A549 (cell line): ENCODE results near the gene PADI2. TPM values are rescaled to one million over a fixed set of nuclear protein-coding genes. Genes with fewer than 3 reads are reported as not detected.

Experiments
- ATAC-seq, 2 experiments: fragments of 200-7000 bp in 1 of 2; fragments of >200 bp in 1 of 2; cut with Nextera tagmentation in 1 of 2; cut with Tn5 transposase in 1 of 2; 3 replicates each; pipeline versions ENCODE4 v1.8.0 to v1.9.1; 2018 to 2020; ENCODE audit warnings: mild to moderate bottlenecking in 1 of 2, moderate library complexity in 1 of 2
- CTCF ChIA-PET: fragments of 300-600 bp; sonication (Branson Sonifier 250); formaldehyde crosslinking; extraction: SDS; loops from one replicate; lab custom pipeline; 2021; ENCODE audit warnings: antibody characterized with exemption, inconsistent platforms; lab: Yijun Ruan, JAX
- POLR2A ChIA-PET: fragments of 350-600 bp; formaldehyde crosslinking; extraction: SDS; loops from one replicate; lab custom pipeline; 2021; ENCODE audit warnings: antibody characterized with exemption, inconsistent platforms; lab: Yijun Ruan, JAX
- DNase-seq, 2 experiments: peaks; one replicate each; pipeline versions ENCODE4 v3.0.0 to v3.0.0-alpha.2; 2011 to 2016; ENCODE audit warnings: low read depth in 1 of 2, low spot score in 1 of 2
- FAIRE-seq: peaks from 2 replicates; lab custom pipeline; 2011; peaks lifted over from hg19 to GRCh38; lab: Jason Lieb, UNC
- H3K27ac ChIP-seq, 2 experiments: fragments of >200 bp; sonication (Bioruptor Twin); formaldehyde crosslinking; 3 replicates each; pipeline ENCODE4 v1.5.1; 2016 to 2017
- H3K4me1 ChIP-seq: fragments of >200 bp; sonication (Bioruptor Twin); formaldehyde crosslinking; 3 replicates; pipeline ENCODE4 v1.6.1; 2016
- H3K4me2 ChIP-seq: fragments of >200 bp; sonication (Bioruptor Twin); formaldehyde crosslinking; 3 replicates; pipeline ENCODE4 v1.6.1; 2016
- H3K4me3 ChIP-seq: fragments of >200 bp; sonication (Bioruptor Twin); formaldehyde crosslinking; 3 replicates; pipeline ENCODE4 v1.5.1; 2016
- H3K9me3 ChIP-seq: fragments of >200 bp; sonication (Bioruptor Twin); formaldehyde crosslinking; 3 replicates; pipeline ENCODE4 v1.6.1; 2016
- CBX2 ChIP-seq: fragments of 200-600 bp; sonication (generic); IDR thresholded peaks from 2 replicates; pipeline ENCODE4 v1.6.1; 2016; ENCODE audit warnings: low read depth, mild to moderate bottlenecking, borderline replicate concordance
- CHD2 ChIP-seq: fragments of 150-350 bp; IDR thresholded peaks from 2 replicates; pipeline ENCODE4 v1.6.1; 2014; ENCODE audit warnings: low read length; ENCODE audit not compliant: partially characterized antibody
- GATA3 ChIP-seq: IDR thresholded peaks from 2 replicates; pipeline ENCODE4 v1.6.1; 2012; ENCODE audit warnings: borderline replicate concordance
- HDAC2 ChIP-seq: fragments of 200-600 bp; sonication (generic); IDR thresholded peaks from 2 replicates; pipeline ENCODE4 v1.6.1; 2016
- HEYL ChIP-seq: fragments of 250-450 bp; sonication (Bioruptor Pico); IDR thresholded peaks from 2 replicates; pipeline ENCODE4 v1.8.0; 2021; ENCODE audit warnings: mild to moderate bottlenecking, moderate library complexity
- HMGXB4 ChIP-seq: fragments of 250-450 bp; sonication (Bioruptor Pico); IDR thresholded peaks from 2 replicates; pipeline ENCODE4 v1.5.0; 2021; ENCODE audit warnings: mild to moderate bottlenecking, moderate library complexity, borderline replicate concordance
- HOXB13 ChIP-seq: fragments of 250-450 bp; sonication (Bioruptor Pico); IDR thresholded peaks from 2 replicates; pipeline ENCODE4 v1.5.0; 2020; ENCODE audit warnings: low read depth, mild to moderate bottlenecking, moderate library complexity
- HOXB5 ChIP-seq: fragments of 250-450 bp; sonication (Bioruptor Pico); IDR thresholded peaks from 2 replicates; pipeline ENCODE4 v1.5.0; 2020; ENCODE audit warnings: mild to moderate bottlenecking, moderate library complexity
- MAZ ChIP-seq: fragments of 150-350 bp; IDR thresholded peaks from 2 replicates; pipeline ENCODE4 v1.6.1; 2014; ENCODE audit warnings: antibody characterized with exemption, low read depth, low read length, borderline replicate concordance
- NPAS2 ChIP-seq: fragments of 250-450 bp; sonication (Bioruptor Pico); IDR thresholded peaks from 2 replicates; pipeline ENCODE4 v1.8.0; 2022; ENCODE audit warnings: mild to moderate bottlenecking, moderate library complexity, borderline replicate concordance
- PBX3 ChIP-seq: IDR thresholded peaks from 2 replicates; pipeline ENCODE4 v1.6.1; 2012
- PHF8 ChIP-seq: fragments of 200-600 bp; sonication (generic); IDR thresholded peaks from 2 replicates; pipeline ENCODE4 v1.6.1; 2016; ENCODE audit warnings: low read depth, mild to moderate bottlenecking, antibody characterized with exemption, moderate library complexity, borderline replicate concordance
- RAD21 ChIP-seq, 2 experiments: fragments of >200 bp in 1 of 2; sonication (Bioruptor Twin) in 1 of 2; formaldehyde crosslinking in 1 of 2; IDR thresholded peaks in 1 of 2; conservative IDR thresholded peaks in 1 of 2; 2 replicates in 1 of 2; 3 replicates in 1 of 2; pipeline ENCODE4 v1.6.1; 2012 to 2018; ENCODE audit warnings: inconsistent platforms in 1 of 2
- SMC3 ChIP-seq: fragments of >200 bp; sonication (Bioruptor Twin); formaldehyde crosslinking; IDR thresholded peaks from 3 replicates; pipeline ENCODE4 v1.6.1; 2018; ENCODE audit warnings: inconsistent platforms
- TFCP2L1 ChIP-seq: fragments of 250-450 bp; sonication (Bioruptor Pico); IDR thresholded peaks from 2 replicates; pipeline ENCODE4 v1.5.0; 2021; ENCODE audit warnings: mild to moderate bottlenecking
- WGBS: methylation state at CpG from one replicate; pipeline ENCODE4 v1.1.6; 2017; ENCODE audit errors: missing lambda C conversion rate; 5-methylcytosine and 5-hydroxymethylcytosine counted together
- polyA plus RNA-seq, 4 experiments: library from polyadenylated mRNA; depleted of rRNA in 3 of 4; stranded (reverse); fragments of >200 nt; fragmentation: RNase III in 1 of 4; extraction: RNeasy Plus Mini Kit Qiagen cat#74134 plus additional on column Dnase treatment in 1 of 4; gene quantifications; 2 replicates in 3 of 4; 3 replicates in 1 of 4; pipeline ENCODE4 v1.2.3, GENCODE V29; 2011 to 2017
- TF ChIP-seq, protein P1 (sequence below): fragments of >200 bp; sonication (Bioruptor Twin); formaldehyde crosslinking; IDR thresholded peaks from 3 replicates; pipeline ENCODE4 v1.5.1; 2016
- TF ChIP-seq, protein P2 (sequence below): fragments of 200-600 bp; sonication (generic); IDR thresholded peaks from 2 replicates; pipeline ENCODE4 v1.6.1; 2016; ENCODE audit warnings: antibody characterized with exemption, mild to moderate bottlenecking, moderate library complexity

The PADI2 gene
- polyA plus RNA-seq, 2 of the 4 experiments (the other 2 are of a cell fraction) = 1.1 to 1.3 TPM

- DNase-seq (no peak), FAIRE-seq (no peak), ATAC-seq (no peak)
- TF ChIP-seq HMGXB4 (CRISPR knock-in tag) (no peak), HDAC2 (no peak), PBX3 (no peak), TFCP2L1 (no peak), NPAS2 (no peak), HOXB5 (no peak), MAZ (no peak), HOXB13 (CRISPR knock-in tag) (no peak), PHF8 (no peak), CHD2 (no peak), RAD21 (conservative IDR thresholded peaks at IDR 0.05 in 1 of 2, IDR thresholded peaks at IDR 0.05 in 1 of 2) (no peak), HEYL (no peak), GATA3 (no peak)
- H3K4me3 ChIP-seq = no peak overlapping the region
- 69% methylated on average over 11 of the region's 11 CpGs for WGBS
- no peaks in the 10 kb centered on the region; the same call in 2 of the 3 replicates for H3K9me3 ChIP-seq
- peak overlapping the region in 1 of 2 experiments; percentile 14; a peak in 1 of 6 replicates for H3K27ac ChIP-seq
- H3K4me1 ChIP-seq = no peaks in the 10 kb centered on the region
- ChIA-PET POLR2A (no interaction called here), CTCF (interaction anchor here (0.6 to 10.0 kb wide), 18 partner anchors 10 to 601 kb away, joined by 3 to 107 read pairs (median 4); partner anchors contain the start of gene PADI2)
- H3K4me2 ChIP-seq = no peak overlapping the region
Observed at GRCh38 chr1:17060306-17060749, 58.9 kb downstream of the PADI2 start.

GRCh38 chr1:17059391-17060305 is 59.6 kb downstream of the PADI2 start:
- no peak for TF ChIP-seq CBX2
- peak; percentile 77 for TF ChIP-seq SMC3
- peak; percentile 88 to 91 for TF ChIP-seq RAD21 (conservative IDR thresholded peaks at IDR 0.05 in 1 of 2, IDR thresholded peaks at IDR 0.05 in 1 of 2)
- TF ChIP-seq, protein P1, sequence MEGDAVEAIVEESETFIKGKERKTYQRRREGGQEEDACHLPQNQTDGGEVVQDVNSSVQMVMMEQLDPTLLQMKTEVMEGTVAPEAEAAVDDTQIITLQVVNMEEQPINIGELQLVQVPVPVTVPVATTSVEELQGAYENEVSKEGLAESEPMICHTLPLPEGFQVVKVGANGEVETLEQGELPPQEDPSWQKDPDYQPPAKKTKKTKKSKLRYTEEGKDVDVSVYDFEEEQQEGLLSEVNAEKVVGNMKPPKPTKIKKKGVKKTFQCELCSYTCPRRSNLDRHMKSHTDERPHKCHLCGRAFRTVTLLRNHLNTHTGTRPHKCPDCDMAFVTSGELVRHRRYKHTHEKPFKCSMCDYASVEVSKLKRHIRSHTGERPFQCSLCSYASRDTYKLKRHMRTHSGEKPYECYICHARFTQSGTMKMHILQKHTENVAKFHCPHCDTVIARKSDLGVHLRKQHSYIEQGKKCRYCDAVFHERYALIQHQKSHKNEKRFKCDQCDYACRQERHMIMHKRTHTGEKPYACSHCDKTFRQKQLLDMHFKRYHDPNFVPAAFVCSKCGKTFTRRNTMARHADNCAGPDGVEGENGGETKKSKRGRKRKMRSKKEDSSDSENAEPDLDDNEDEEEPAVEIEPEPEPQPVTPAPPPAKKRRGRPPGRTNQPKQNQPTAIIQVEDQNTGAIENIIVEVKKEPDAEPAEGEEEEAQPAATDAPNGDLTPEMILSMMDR = peak; percentile 74
- TF ChIP-seq, protein P2, sequence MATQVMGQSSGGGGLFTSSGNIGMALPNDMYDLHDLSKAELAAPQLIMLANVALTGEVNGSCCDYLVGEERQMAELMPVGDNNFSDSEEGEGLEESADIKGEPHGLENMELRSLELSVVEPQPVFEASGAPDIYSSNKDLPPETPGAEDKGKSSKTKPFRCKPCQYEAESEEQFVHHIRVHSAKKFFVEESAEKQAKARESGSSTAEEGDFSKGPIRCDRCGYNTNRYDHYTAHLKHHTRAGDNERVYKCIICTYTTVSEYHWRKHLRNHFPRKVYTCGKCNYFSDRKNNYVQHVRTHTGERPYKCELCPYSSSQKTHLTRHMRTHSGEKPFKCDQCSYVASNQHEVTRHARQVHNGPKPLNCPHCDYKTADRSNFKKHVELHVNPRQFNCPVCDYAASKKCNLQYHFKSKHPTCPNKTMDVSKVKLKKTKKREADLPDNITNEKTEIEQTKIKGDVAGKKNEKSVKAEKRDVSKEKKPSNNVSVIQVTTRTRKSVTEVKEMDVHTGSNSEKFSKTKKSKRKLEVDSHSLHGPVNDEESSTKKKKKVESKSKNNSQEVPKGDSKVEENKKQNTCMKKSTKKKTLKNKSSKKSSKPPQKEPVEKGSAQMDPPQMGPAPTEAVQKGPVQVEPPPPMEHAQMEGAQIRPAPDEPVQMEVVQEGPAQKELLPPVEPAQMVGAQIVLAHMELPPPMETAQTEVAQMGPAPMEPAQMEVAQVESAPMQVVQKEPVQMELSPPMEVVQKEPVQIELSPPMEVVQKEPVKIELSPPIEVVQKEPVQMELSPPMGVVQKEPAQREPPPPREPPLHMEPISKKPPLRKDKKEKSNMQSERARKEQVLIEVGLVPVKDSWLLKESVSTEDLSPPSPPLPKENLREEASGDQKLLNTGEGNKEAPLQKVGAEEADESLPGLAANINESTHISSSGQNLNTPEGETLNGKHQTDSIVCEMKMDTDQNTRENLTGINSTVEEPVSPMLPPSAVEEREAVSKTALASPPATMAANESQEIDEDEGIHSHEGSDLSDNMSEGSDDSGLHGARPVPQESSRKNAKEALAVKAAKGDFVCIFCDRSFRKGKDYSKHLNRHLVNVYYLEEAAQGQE = no peak
- TF ChIP-seq, all 56 proteins: peak for 3
- H3K9me3 ChIP-seq = no peaks in the 10 kb centered on the region
- peak; percentile 99 for ATAC-seq
- H3K4me3 ChIP-seq = no peak overlapping the region
- H3K27ac ChIP-seq = peak overlapping the region in 1 of 2 experiments; percentile 14; a peak in 1 of 6 replicates
- ChIA-PET POLR2A (no interaction called here), CTCF (interaction anchor here (0.6 to 10.0 kb wide), 16 partner anchors 10 to 602 kb away, joined by 3 to 107 read pairs (median 4); no protein-coding TSS in a partner anchor)
- 50% methylated on average over 9 of the region's 12 CpGs for WGBS
- H3K4me2 ChIP-seq = no peak overlapping the region
- no peaks in the 10 kb centered on the region for H3K4me1 ChIP-seq
- FAIRE-seq = no peak
- DNase-seq = peak; percentile 72 to 73
